IPS-11a (cell line): ENCODE data around the gene PSMD5.
"Not testable (repeated sequence)": the region's sequence is repeated elsewhere in the genome, so short reads cannot be mapped to it uniquely, and the experiment has no call there.

Experiments
- H3K4me3 ChIP-seq: one replicate; pipeline ENCODE4 v1.5.1; 2013; ENCODE audit warnings: low read depth, low read length, control low read depth

The PSMD5 gene

DNA sequence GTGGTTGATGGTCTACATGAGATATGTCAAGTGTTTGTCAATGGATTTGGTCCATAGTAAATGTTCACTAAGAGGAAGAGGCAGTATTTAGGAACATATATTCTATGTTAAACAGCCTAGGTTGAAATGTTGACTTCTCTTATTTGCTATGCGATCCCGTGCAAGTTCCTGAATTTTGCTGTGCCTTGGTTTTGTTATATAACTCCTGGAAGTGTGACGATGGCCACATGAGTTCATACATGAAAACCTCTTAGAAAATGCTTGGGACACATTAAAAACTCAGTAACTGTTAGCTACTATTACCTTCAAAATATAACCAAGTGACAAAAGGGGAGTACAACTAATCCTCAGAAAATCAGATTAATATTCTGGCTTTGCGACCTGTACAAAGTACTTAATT is 27.6 kb downstream of the PSMD5 start:
- no peak overlapping the region for H3K4me3 ChIP-seq

DNA sequence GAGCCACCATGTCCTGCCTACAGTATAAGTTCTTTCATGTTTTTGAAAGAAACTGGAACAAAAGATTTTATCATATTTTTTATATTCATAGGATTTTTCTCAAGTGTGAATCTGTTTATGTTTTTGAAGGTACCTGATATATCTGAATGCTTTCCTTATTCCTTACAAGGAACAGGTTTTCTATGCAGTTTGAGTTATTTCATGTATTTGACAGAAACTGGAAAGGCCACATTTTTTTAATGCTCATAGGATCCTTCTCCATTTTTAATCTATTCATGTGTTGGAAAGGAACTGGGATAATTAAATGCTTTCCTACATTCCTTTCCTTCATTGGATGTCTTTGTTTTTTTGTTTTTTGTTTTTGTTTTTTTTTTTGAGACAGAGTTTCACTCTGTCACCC is 33.8 kb downstream of the PSMD5 start:
- H3K4me3 ChIP-seq, result no peak overlapping the region

DNA sequence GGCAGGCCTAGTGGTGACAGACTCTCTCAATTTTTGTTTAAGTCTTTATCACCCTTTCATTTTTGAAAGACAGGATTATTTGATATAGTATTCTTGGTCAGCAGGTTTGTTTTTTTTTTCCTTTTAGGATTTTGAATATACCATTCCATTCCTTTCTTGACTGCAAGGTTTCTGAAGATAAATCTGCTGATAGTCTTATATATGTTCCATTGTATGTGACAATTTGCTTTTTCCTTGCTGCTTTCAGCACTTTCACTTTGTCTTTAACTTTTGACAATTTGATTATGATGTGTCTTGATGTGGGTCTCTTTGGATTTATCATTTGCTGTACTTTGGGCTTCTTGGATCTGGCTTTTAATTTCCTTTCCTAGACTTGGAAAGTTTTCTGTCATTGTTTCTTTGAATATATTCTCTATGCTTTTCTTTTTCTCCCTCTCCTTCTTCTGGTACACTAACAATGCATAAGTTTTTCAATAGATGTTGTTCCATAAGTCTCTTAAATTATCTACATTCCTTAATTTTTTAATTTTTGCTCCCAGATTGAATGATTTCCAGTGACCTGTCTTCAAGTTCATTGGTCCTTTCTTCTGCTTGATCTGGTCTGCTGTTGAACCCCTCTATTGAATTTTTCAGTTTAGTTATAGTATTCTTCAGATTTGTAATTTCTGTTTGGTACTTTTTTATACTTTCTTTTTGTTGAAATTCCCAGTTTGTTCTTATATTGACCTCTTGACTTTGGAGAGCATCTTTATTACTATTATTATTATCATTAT is 34.9 kb downstream of the PSMD5 start:
- H3K4me3 ChIP-seq, result no peak overlapping the region

DNA sequence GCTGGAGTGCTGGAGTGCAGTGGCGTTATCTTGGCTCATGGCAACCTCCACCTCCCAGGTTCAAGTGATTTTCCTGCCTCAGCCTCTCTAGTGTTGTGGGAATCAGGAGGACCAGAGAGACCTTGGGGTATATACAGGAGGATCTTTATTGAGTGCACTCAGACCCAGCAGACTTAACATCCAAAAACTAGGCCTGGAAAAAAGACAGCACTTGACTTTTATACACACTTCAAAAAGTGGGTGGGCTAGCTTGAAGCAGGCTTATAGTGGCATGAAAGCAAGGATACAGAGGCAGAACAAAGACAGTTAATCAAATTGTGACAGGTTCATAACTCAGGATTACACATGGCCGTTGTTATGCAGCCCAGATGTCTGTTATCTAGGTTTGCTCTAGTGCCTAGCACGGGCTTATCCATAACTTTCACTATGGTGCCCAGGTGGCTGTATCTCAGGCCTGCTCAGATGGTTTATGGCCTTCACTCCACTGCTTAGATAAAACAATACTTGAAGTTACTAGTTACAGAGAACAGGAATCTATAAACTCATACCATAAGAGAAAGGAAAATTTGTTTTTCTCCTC is 37.8 kb downstream of the PSMD5 start:
- not testable (repeated sequence) for H3K4me3 ChIP-seq

DNA sequence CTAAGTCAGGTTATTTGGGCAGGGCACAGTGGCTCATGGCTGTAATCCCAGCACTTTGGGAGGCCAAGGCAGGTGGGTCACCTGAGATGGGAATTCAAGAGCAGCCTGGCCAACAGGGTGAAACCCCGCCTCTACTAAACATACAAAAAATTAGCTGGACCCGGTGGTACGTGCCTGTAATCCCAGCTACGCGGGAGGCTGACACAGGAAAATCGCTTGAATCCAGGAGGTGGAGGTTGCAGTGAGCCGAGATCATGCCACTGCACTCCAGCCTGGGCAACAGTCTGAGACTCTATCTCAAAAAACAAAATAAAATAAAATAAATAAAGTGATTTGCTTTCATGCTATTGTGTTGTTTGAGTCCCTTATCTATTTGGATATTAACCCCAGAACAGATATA is 41.3 kb downstream of the PSMD5 start:
- H3K4me3 ChIP-seq, result no peak overlapping the region

DNA sequence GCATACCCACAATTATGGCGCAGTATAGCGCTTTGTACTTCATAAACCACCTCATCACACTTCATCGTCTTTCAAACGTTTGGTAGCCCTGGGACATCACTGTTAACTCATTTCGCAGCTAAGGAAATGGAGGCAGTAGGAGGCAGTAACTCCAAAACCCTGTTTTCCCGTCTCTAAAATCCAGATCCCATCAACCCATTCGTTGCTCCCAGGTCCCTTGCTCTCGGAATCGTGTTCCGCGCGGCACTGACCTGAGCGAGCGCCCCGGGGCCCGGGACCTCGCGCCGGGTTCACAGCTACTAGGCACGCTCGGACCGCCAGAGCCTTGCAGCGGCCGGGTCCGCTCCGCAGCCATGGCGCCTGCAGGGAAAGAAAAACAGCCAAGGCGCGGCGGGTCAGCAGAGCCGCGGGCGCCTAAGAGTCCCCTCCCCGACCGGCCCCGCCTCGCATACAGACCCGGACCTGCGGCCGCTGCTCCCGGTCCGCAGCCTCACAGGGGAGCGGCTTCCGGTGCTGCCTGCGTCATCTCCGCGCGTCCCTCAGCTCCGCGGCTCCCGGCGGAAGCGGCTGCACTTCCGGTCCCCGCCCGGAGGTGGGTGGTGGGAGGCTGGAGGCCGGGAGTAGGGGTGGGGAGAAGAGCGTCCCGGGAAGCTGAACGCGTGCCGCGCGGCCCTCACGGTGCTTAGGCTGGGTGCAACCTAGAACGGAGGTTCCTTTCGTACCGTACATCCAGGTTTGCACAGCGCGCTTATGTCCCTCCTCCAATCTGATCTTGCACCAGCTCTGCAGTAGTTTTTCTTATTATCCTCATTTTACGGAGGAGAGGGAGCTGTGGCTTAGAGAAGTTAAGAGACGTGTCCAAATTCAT is 49.6 kb downstream of the PSMD5 start, which contains the start of gene FBXW2:
Gene FBXW2 (minus strand): TSS at position 519 of the 868 bp plus-strand sequence. CDS start 5,158 bp downstream, outside the sequence.
- peak within 1 kb of the TSS; percentile 82 for H3K4me3 ChIP-seq

DNA sequence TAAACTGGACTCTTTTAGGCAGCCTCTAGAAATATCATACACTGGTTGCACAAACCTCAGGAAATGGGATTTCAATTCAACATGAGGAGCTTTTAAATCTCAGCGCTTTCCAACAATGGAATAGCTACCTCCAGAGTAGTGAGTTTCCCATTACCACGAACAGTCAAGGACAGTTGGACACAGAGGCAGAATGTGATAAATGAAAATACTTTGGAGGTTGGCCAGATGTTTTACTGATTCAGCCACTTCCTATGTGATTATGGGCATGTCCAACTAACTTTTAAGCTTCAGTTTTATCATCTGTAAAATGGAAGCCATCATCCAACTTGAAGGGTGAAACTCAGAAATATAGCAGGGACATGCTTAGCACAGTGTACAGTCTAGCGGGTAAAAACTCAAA is 51.6 kb downstream of the PSMD5 start:
- H3K4me3 ChIP-seq, result no peak overlapping the region

DNA sequence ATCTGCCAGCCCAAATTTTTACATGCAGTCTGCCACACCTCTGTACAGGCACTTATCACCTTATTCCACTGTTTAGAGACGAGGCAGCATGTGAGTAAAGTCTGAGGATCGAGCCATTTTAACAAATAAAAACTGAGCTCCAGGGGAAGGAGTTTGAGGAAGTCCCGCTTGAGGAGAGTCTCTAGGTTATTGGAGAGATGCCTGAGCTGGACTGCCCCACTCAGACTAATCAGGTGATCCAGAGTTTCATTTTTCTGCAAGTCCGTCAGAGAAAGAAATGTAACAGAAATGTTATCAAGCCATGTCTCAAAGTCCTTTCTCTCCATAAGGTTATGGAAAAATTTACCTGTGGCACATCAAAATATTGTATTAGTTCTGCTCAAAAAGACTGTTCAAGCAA is 54.8 kb downstream of the PSMD5 start:
- no peak overlapping the region for H3K4me3 ChIP-seq

DNA sequence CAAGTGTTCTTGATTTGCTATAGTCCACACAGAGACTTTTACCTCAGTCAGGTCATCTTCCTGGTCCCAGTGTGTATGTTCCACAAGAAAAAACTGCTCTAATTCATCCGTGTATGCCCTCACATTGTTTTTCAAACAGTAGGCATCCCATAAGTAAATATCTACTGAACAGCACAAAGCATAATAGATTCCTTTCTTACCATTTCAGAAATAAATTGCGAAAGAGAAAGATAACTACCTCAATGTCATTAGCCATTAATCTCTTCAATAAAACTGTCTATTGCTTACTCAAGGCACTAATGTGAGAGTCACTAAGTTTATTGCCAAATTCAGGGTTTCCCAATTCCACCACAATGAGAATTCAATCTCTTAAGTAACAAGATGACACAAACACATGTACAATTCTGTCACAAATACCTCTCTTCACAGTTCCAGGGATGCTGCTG is 59.1 kb downstream of the PSMD5 start:
- no peak overlapping the region for H3K4me3 ChIP-seq

DNA sequence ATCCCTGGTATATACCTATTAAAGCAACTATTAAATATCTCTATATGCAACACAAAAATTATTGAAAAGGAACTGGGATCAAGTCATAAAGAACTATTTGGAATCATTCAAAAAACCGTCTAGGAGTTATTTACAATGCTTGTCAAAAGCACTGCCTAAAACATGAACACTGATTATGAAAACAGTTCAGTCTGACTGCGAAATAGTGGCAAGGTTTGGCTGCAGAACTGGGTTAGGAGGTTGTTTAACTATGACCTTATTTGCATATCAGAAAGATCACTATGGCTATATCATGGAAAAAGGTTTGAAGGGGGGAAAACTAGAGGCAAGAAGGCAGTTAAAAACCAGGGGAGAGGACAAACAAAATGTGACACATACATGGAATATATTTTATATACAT is 61.5 kb downstream of the PSMD5 start:
- no peak overlapping the region for H3K4me3 ChIP-seq

DNA sequence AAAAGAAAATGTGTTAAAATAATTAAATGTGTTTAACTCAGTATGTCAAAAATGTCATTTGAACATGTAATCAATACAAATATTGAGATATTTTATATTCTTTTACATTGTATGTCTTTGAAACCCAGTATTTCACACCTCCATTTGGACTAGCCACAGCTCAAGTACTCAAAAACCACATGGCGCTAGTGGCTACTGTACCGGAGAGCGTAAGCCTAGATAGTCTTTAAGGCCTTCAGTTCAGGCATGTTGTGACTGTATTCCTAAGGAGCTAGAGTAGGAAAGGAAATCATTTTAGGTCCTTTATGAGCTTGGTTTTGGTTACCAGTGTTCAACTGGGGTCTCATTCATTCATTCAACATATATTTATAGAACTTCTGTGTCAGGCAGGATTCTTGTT is 62.4 kb downstream of the PSMD5 start:
- H3K4me3 ChIP-seq, result no peak overlapping the region

DNA sequence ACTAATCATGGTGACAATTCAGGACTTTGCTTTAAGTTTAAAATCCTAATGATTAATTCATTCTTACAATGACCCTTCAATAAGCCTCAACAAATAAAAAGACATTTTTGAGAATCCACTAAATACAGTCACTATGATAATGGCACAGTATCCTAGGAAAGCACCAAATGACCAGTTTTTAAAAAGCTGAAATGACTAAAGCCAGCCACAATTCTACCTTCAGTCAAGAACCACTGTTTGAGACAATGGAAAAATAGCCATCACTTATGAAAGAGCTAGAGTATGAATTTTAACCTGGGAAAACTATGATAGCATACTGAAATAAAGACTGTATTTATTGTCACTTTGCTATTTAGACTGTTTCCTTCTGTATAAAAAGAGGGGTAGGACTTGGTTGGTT is 63.5 kb downstream of the PSMD5 start:
- no peak overlapping the region for H3K4me3 ChIP-seq

DNA sequence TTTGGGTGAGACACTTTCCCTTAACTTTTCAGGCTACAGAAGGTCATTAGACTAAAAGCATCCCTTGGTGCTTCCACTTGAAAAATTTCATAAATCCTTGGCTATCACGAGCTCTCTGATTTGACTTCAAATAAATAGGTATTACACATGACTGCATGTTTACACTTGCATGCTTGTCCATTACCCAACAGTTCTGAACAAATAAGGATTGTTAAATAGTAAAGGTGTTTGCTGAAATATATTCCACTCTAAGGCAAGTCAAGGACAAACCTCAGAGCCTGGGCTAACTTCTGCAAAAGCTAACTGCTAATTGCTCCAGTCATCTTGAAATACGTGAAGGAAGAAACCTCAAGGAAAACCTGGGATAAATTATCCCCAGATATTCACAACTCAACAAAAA is 64.0 kb downstream of the PSMD5 start:
- no peak overlapping the region for H3K4me3 ChIP-seq

DNA sequence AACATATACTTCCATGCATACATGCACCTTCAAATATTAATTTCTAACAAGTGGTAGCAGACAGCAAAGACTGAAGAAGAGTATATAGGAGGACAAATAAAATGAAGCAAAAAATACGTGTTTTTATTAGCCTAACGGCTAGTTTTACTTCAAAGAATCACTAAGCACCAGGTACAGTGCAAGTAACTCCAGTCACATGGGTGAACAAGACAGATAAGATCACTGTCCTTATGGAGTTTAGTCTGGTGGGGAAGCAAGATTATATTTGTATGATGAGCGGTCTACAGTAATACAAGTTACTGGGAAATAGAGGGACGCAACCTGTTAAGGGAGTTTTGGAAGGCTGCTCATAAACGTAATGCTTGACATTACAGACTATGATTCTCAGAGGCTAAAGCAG is 65.5 kb downstream of the PSMD5 start:
- no peak overlapping the region for H3K4me3 ChIP-seq

DNA sequence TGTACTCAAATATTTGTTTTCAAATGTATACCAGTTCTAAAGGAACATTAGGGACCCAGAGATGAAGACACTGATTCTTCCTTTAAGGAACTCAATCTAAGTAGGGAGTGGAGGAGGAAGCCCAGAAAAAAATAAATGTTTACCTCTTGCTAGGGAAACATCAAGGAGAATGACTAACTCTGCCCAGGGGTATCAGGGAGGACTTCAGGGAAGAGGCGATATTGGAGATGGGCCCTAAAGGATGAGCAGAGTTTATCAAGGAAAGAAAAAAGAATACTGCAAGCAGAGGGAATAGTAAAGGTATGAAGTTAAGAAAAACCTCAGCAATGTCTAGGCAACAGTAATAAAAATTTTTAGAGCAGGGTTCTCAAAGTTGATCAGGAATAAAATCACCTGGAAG is 65.9 kb downstream of the PSMD5 start:
- H3K4me3 ChIP-seq, result no peak overlapping the region

DNA sequence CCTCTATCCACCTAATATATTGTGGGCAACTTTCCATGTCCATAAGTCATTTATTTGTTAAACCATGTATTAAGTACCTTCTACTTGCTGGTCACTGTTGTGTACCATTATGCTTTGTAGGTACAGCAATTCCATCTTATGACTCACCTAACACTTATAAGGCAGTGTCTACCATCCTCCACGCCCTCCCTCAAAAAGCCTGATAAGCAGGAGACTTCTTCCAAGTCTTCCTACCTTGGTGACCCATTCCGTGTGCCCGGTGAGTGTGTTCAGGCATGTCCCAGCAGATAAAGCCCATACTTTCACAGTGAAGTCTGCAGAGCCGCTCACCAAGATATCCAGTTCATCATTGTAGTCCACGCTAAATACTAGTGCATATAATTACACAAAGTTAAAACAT is 66.9 kb downstream of the PSMD5 start:
- no peak overlapping the region for H3K4me3 ChIP-seq

DNA sequence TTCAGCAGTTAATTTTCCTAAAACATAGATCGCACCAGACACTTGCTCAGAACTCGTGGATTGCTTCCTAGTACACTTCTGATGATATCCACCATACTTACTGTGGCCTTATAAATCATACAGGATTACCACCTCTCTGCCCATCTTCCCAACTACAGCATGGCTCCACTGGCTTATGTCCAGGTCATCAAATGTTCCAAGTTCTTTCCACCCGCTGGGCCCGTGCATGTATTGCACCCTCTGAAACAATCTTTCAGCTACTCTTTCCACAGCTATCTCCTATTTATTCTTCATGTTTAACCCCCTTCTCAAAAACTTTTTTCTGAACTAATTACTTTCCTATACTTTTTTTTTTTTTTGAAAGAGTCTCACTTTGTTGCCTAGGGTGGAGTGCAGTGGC is 68.0 kb downstream of the PSMD5 start:
- H3K4me3 ChIP-seq, result no peak overlapping the region

DNA sequence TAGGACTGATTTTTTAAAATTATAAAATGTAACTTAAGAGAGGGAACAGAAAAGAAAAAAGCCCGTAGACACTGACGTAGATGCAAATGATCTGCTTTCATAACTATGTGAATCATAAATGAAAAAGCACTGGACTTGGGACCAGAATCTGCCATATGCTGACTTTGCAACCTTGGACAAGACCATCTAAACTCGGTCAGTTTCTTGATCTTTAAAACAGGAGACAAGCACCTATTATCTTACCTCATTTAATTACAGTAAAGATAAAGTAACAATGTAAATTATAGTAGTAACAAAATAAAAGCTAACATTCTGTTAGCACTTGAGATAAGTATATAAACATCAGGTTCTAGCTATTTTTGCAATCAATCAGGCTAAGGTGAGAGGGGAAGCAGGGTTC is 69.5 kb downstream of the PSMD5 start:
- H3K4me3 ChIP-seq, result no peak overlapping the region

DNA sequence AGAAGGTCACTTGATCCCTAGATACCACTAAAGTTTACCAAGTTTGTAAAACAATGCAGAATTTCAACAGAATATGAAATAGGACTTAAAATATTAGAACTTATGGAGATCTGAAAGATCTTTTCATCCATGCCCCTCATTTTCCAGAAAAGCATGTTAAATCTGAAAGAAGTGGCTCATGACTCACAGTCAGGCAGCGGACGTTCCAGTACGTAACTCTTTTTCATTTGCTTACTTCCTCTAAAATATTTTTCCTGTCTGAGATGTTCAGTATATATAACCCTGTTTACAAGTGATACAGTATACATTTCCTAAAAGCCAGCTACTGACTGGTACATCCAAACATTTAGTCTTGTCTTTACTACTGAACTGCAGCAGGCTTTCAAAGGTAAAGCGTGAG is 71.8 kb downstream of the PSMD5 start:
- H3K4me3 ChIP-seq, result no peak overlapping the region

DNA sequence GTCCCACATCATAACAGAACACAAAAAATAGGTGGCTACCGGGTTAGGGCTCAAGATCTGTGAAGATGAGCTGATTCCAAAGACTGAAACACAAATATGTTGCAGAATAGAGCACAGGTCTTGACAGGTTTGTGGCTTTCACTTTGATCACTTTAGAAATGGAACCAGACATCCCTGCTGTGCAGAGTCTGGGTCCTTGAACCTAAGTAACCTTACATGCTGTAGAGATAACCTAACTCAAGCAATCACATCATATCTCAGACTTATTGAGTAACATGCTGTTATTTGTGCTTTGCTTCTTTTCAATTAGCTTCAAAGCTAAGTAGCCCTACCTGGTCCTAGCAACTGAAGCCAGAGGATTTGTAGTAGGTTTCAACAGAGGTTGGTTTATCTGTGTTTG is 73.8 kb downstream of the PSMD5 start:
- no peak overlapping the region for H3K4me3 ChIP-seq

DNA sequence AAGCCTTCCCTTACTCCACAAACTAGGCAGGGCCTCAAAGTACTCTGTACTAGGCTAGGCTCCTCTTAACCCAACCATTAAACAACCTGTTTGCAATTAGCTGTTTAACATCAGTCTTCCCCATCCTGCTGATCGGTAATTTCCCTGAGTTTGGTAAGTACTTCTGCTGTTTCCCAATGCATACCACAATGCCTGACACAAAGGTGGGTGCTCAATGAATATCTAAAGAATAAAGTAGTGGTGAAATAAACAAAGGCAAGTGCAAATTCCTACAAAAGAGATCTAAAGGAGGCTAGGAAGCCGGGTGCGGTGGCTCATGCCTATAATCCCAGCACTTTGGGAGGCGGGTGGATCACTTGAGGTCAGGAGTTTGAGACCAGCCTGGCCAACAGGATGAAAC is 74.5 kb downstream of the PSMD5 start:
- H3K4me3 ChIP-seq, result no peak overlapping the region

DNA sequence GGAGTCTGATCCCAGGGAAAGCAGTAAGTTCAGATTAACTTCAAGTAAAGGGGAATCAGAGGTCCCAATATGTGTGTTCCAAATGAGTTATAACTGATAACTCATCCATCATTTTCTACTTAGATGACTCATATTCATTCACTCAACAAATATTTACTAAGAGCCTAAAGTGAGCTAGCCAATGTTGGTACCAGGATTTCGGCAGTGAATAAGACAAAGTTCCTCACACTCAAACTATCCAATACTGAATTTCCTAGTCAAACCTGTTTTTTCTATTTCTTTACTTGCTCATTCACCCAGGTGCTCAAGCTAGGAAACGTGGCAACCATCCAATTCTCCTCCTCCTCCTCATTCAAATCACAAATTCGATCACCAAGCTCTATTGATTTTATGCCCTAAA is 75.3 kb downstream of the PSMD5 start:
- H3K4me3 ChIP-seq, result no peak overlapping the region
